HCT116 (cell line): ENCODE data around the gene RASA2.

ENCODE experiments used
- EZH2 ChIP-seq: fragments of 200-600 bp; sonication (generic); IDR thresholded peaks from 2 replicates; pipeline ENCODE4 v1.6.1; 2017; ENCODE audit warnings: antibody characterized with exemption, mixed run types
- MAX ChIP-seq: IDR thresholded peaks from 2 replicates; pipeline ENCODE4 v1.6.1; 2012
- POLR2A ChIP-seq: IDR thresholded peaks from 2 replicates; pipeline ENCODE4 v1.7.0; 2011; ENCODE audit warnings: borderline replicate concordance; ENCODE audit not compliant: insufficient read depth, insufficient read length; ENCODE audit errors: extremely low read depth
- REST ChIP-seq: IDR thresholded peaks from 2 replicates; pipeline ENCODE4 v1.6.1; 2012; ENCODE audit warnings: low read depth
- SRF ChIP-seq: IDR thresholded peaks from 2 replicates; pipeline ENCODE4 v1.6.1; 2012; ENCODE audit warnings: low read depth
- ZFX ChIP-seq: fragments of 450-650 bp; IDR thresholded peaks from 2 replicates; pipeline ENCODE4 v1.6.1; 2017
- TF ChIP-seq, protein P1 (sequence below), 3 experiments: fragments of 200-600 bp in 1 of 3; sonication (generic) in 1 of 3; IDR thresholded peaks in 2 of 3; conservative IDR thresholded peaks in 1 of 3; 2 replicates each; pipeline ENCODE4 v1.5.1; 2012 to 2017; ENCODE audit warnings: low read depth in 2 of 3, low read length in 2 of 3, antibody characterized with exemption in 1 of 3, borderline replicate concordance in 1 of 3, control low read depth in 1 of 3, mild to moderate bottlenecking in 1 of 3, mixed read lengths in 1 of 3, mixed run types in 1 of 3, moderate library complexity in 1 of 3; ENCODE audit not compliant: insufficient read depth in 1 of 3
- TF ChIP-seq, protein P2 (sequence below): IDR thresholded peaks from 2 replicates; pipeline ENCODE4 v1.6.1; 2011; ENCODE audit warnings: mild to moderate bottlenecking, low read length, moderate library complexity; ENCODE audit not compliant: insufficient replicate concordance; ENCODE audit errors: extremely low read depth

- TF ChIP-seq, protein P1, sequence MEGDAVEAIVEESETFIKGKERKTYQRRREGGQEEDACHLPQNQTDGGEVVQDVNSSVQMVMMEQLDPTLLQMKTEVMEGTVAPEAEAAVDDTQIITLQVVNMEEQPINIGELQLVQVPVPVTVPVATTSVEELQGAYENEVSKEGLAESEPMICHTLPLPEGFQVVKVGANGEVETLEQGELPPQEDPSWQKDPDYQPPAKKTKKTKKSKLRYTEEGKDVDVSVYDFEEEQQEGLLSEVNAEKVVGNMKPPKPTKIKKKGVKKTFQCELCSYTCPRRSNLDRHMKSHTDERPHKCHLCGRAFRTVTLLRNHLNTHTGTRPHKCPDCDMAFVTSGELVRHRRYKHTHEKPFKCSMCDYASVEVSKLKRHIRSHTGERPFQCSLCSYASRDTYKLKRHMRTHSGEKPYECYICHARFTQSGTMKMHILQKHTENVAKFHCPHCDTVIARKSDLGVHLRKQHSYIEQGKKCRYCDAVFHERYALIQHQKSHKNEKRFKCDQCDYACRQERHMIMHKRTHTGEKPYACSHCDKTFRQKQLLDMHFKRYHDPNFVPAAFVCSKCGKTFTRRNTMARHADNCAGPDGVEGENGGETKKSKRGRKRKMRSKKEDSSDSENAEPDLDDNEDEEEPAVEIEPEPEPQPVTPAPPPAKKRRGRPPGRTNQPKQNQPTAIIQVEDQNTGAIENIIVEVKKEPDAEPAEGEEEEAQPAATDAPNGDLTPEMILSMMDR (IDR thresholded peaks at IDR 0.05 in 2 of 3, conservative IDR thresholded peaks at IDR 0.05 in 1 of 3; ENCODE audit: borderline replicate concordance in 1 of 3, insufficient read depth in 1 of 3, low read depth in 2 of 3, low read length in 2 of 3) = peak; percentile 88 to 90 (median 90)
- TF ChIP-seq MAX (no peak), SRF (peak; percentile 70), POLR2A (no peak), REST (no peak), EZH2 (no peak), ZFX (no peak)
- TF ChIP-seq, protein P2, sequence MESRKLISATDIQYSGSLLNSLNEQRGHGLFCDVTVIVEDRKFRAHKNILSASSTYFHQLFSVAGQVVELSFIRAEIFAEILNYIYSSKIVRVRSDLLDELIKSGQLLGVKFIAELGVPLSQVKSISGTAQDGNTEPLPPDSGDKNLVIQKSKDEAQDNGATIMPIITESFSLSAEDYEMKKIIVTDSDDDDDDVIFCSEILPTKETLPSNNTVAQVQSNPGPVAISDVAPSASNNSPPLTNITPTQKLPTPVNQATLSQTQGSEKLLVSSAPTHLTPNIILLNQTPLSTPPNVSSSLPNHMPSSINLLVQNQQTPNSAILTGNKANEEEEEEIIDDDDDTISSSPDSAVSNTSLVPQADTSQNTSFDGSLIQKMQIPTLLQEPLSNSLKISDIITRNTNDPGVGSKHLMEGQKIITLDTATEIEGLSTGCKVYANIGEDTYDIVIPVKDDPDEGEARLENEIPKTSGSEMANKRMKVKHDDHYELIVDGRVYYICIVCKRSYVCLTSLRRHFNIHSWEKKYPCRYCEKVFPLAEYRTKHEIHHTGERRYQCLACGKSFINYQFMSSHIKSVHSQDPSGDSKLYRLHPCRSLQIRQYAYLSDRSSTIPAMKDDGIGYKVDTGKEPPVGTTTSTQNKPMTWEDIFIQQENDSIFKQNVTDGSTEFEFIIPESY = no peak
Measured at GRCh38 chr3:141460097-141460704, 26.6 kb upstream of the RASA2 start.
